ENCODE data around the gene SCMH1.
"Not testable (repeated sequence)": the region's sequence is repeated elsewhere in the genome, so short reads cannot be mapped to it uniquely, and the experiment has no call there.

The SCMH1 gene

GRCh38 chr1:41259221-41259620, 17.1 kb upstream of the SCMH1 start:
- no peaks in the 10 kb centered on the region for H3K36me3 ChIP-seq (ENCODE audit: insufficient read depth, low read length)
- no peaks in the 10 kb centered on the region for H3K79me2 ChIP-seq (ENCODE audit: insufficient read depth, low read length)
- no peak overlapping the region for H3K4me3 ChIP-seq (ENCODE audit: low read depth, low read length, poor library complexity, severe bottlenecking)
- no peaks in the 10 kb centered on the region for H3K4me1 ChIP-seq (ENCODE audit: insufficient read depth, low read length, severe bottlenecking)
- 0 out of 2 replicates have a peak, but pooled peaks cover 4% of the 10 kb centered on the region for H3K27me3 ChIP-seq (ENCODE audit: insufficient read depth, low read length)
- no peaks in the 10 kb centered on the region for H3K9me3 ChIP-seq (ENCODE audit: low read length)
- H3K9ac ChIP-seq (ENCODE audit: low read length): no peak overlapping the region
- no peaks in the 10 kb centered on the region for H3K9me2 ChIP-seq (ENCODE audit: low read depth, low read length)
- H3F3A ChIP-seq (ENCODE audit: insufficient read depth, low read length): no peaks in the 10 kb centered on the region
- H2AFZ ChIP-seq (ENCODE audit: low read length): no peak overlapping the region
- H3K4me2 ChIP-seq (ENCODE audit: low read length): no peak overlapping the region
- H3K27ac ChIP-seq (ENCODE audit: low read depth, low read length, poor library complexity, severe bottlenecking): no peak overlapping the region
- no peaks in the 10 kb centered on the region for H4K20me1 ChIP-seq (ENCODE audit: insufficient read depth, low read length)
- TF ChIP-seq CTCF (IDR thresholded peaks at IDR 0.05; ENCODE audit: low read length): no peak
- TF ChIP-seq EZH2 (IDR thresholded peaks at IDR 0.05; ENCODE audit: borderline replicate concordance, low read length): no peak

GRCh38 chr1:41255978-41256377, 13.9 kb upstream of the SCMH1 start:
- Histone ChIP-seq H3K4me1 (ENCODE audit: insufficient read depth, low read length, severe bottlenecking) (no peaks in the 10 kb centered on the region), H3K4me2 (ENCODE audit: low read length) (no peak overlapping the region), H3K4me3 (ENCODE audit: low read depth, low read length, poor library complexity, severe bottlenecking) (no peak overlapping the region), H2AFZ (ENCODE audit: low read length) (no peak overlapping the region), H3F3A (ENCODE audit: insufficient read depth, low read length) (no peaks in the 10 kb centered on the region), H3K9me3 (ENCODE audit: low read length) (no peaks in the 10 kb centered on the region), H3K9me2 (ENCODE audit: low read depth, low read length) (no peaks in the 10 kb centered on the region), H3K9ac (ENCODE audit: low read length) (no peak overlapping the region), H3K27ac (ENCODE audit: low read depth, low read length, poor library complexity, severe bottlenecking) (no peak overlapping the region), H4K20me1 (ENCODE audit: insufficient read depth, low read length) (no peaks in the 10 kb centered on the region), H3K27me3 (ENCODE audit: insufficient read depth, low read length) (0 out of 2 replicates have a peak, but pooled peaks cover 4% of the 10 kb centered on the region), H3K79me2 (ENCODE audit: insufficient read depth, low read length) (no peaks in the 10 kb centered on the region), H3K36me3 (ENCODE audit: insufficient read depth, low read length) (no peaks in the 10 kb centered on the region)
- TF ChIP-seq EZH2 (IDR thresholded peaks at IDR 0.05; ENCODE audit: borderline replicate concordance, low read length): no peak
- no peak for TF ChIP-seq CTCF (IDR thresholded peaks at IDR 0.05; ENCODE audit: low read length)

- H3K9ac ChIP-seq (ENCODE audit: low read length); H3K4me1 ChIP-seq (ENCODE audit: insufficient read depth, low read length, severe bottlenecking); H3K27me3 ChIP-seq (ENCODE audit: insufficient read depth, low read length); H4K20me1 ChIP-seq (ENCODE audit: insufficient read depth, low read length); H3K79me2 ChIP-seq (ENCODE audit: insufficient read depth, low read length); H3K36me3 ChIP-seq (ENCODE audit: insufficient read depth, low read length); H3F3A ChIP-seq (ENCODE audit: insufficient read depth, low read length); H3K9me2 ChIP-seq (ENCODE audit: low read depth, low read length); H3K4me3 ChIP-seq (ENCODE audit: low read depth, low read length, poor library complexity, severe bottlenecking); H2AFZ ChIP-seq (ENCODE audit: low read length); H3K9me3 ChIP-seq (ENCODE audit: low read length); H3K27ac ChIP-seq (ENCODE audit: low read depth, low read length, poor library complexity, severe bottlenecking); H3K4me2 ChIP-seq (ENCODE audit: low read length): not testable (repeated sequence)
Observed at GRCh38 chr1:41251120-41251519, 9.0 kb upstream of the SCMH1 start.

- Histone ChIP-seq H3K4me2 (ENCODE audit: low read length) (no peak overlapping the region), H4K20me1 (ENCODE audit: insufficient read depth, low read length) (no peaks in the 10 kb centered on the region), H3K27ac (ENCODE audit: low read depth, low read length, poor library complexity, severe bottlenecking) (no peak overlapping the region), H3K36me3 (ENCODE audit: insufficient read depth, low read length) (no peaks in the 10 kb centered on the region), H3K27me3 (ENCODE audit: insufficient read depth, low read length) (no peaks in the 10 kb centered on the region), H3K4me1 (ENCODE audit: insufficient read depth, low read length, severe bottlenecking) (no peaks in the 10 kb centered on the region), H2AFZ (ENCODE audit: low read length) (no peak overlapping the region), H3K79me2 (ENCODE audit: insufficient read depth, low read length) (no peaks in the 10 kb centered on the region), H3K9me2 (ENCODE audit: low read depth, low read length) (no peaks in the 10 kb centered on the region), H3K4me3 (ENCODE audit: low read depth, low read length, poor library complexity, severe bottlenecking) (no peak overlapping the region), H3K9ac (ENCODE audit: low read length) (no peak overlapping the region), H3K9me3 (ENCODE audit: low read length) (no peaks in the 10 kb centered on the region), H3F3A (ENCODE audit: insufficient read depth, low read length) (no peaks in the 10 kb centered on the region)
- TF ChIP-seq EZH2 (IDR thresholded peaks at IDR 0.05; ENCODE audit: borderline replicate concordance, low read length): no peak
- TF ChIP-seq CTCF (IDR thresholded peaks at IDR 0.05; ENCODE audit: low read length): no peak
Observed at GRCh38 chr1:41249319-41249718, 7.2 kb upstream of the SCMH1 start.
